KMS-11 (cell line): ENCODE data around the gene PHLDB1.

ENCODE experiments used
- H2AFZ ChIP-seq: fragments of 200-600 bp; sonication (generic); 2 replicates; pipeline ENCODE4 v1.6.1; 2016; ENCODE audit warnings: antibody characterized with exemption, mixed run types, low read depth
- H3K27ac ChIP-seq: fragments of 200-600 bp; sonication (generic); 2 replicates; pipeline ENCODE4 v1.6.1; 2016; ENCODE audit warnings: mild to moderate bottlenecking, mixed run types
- H3K27me3 ChIP-seq: fragments of 200-600 bp; sonication (generic); 2 replicates; pipeline ENCODE4 v1.6.1; 2017; ENCODE audit warnings: mild to moderate bottlenecking, low read depth, mixed run types, moderate library complexity; ENCODE audit not compliant: insufficient read depth
- H3K36me3 ChIP-seq: fragments of 200-600 bp; sonication (generic); 2 replicates; pipeline ENCODE4 v1.6.1; 2017; ENCODE audit warnings: mild to moderate bottlenecking, mixed run types; ENCODE audit not compliant: insufficient read depth
- H3K4me1 ChIP-seq: fragments of 200-600 bp; sonication (generic); 2 replicates; pipeline ENCODE4 v1.6.1; 2016; ENCODE audit warnings: mild to moderate bottlenecking, low read depth, mixed run types; ENCODE audit not compliant: poor library complexity, severe bottlenecking
- H3K4me2 ChIP-seq: fragments of 200-600 bp; sonication (generic); 2 replicates; pipeline ENCODE4 v1.7.0; 2016; ENCODE audit warnings: mild to moderate bottlenecking, mixed run types
- H3K4me3 ChIP-seq: fragments of 200-600 bp; sonication (generic); IDR thresholded peaks from 2 replicates; pipeline ENCODE4 v1.6.1; 2017; ENCODE audit warnings: low read depth, low read length, mixed read lengths; ENCODE audit not compliant: insufficient read depth
- H3K79me2 ChIP-seq: fragments of 200-600 bp; sonication (generic); 2 replicates; pipeline ENCODE4 v1.6.1; 2016; ENCODE audit warnings: low read depth, mixed run types; ENCODE audit not compliant: insufficient read depth
- H3K9ac ChIP-seq: fragments of 200-600 bp; sonication (generic); 2 replicates; pipeline ENCODE4 v1.6.1; 2016; ENCODE audit warnings: mild to moderate bottlenecking, mixed run types
- H4K20me1 ChIP-seq: fragments of 200-600 bp; sonication (generic); 2 replicates; pipeline ENCODE4 v1.6.1; 2016; ENCODE audit warnings: mild to moderate bottlenecking, mixed run types; ENCODE audit not compliant: insufficient read depth
- TF ChIP-seq, protein P1 (sequence below): fragments of 200-600 bp; sonication (generic); conservative IDR thresholded peaks from 2 replicates; pipeline ENCODE4 v1.6.1; 2017; ENCODE audit warnings: low read depth, mild to moderate bottlenecking, antibody characterized with exemption, low read length, moderate library complexity, mixed read lengths

Gene PHLDB1

GRCh38 chr11:118635237-118635591 lies 27.8 kb downstream of the PHLDB1 start:
- H3K4me2 ChIP-seq: no peak overlapping the region
- TF ChIP-seq, protein P1, sequence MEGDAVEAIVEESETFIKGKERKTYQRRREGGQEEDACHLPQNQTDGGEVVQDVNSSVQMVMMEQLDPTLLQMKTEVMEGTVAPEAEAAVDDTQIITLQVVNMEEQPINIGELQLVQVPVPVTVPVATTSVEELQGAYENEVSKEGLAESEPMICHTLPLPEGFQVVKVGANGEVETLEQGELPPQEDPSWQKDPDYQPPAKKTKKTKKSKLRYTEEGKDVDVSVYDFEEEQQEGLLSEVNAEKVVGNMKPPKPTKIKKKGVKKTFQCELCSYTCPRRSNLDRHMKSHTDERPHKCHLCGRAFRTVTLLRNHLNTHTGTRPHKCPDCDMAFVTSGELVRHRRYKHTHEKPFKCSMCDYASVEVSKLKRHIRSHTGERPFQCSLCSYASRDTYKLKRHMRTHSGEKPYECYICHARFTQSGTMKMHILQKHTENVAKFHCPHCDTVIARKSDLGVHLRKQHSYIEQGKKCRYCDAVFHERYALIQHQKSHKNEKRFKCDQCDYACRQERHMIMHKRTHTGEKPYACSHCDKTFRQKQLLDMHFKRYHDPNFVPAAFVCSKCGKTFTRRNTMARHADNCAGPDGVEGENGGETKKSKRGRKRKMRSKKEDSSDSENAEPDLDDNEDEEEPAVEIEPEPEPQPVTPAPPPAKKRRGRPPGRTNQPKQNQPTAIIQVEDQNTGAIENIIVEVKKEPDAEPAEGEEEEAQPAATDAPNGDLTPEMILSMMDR: no peak
- H3K27me3 ChIP-seq: no peaks in the 10 kb centered on the region
- no peaks in the 10 kb centered on the region for H4K20me1 ChIP-seq
- H3K36me3 ChIP-seq: no peaks in the 10 kb centered on the region
- no peak overlapping the region for H3K27ac ChIP-seq
- no peak overlapping the region for H2AFZ ChIP-seq
- H3K9ac ChIP-seq: no peak overlapping the region
- no peak overlapping the region for H3K4me3 ChIP-seq
- no peaks in the 10 kb centered on the region for H3K79me2 ChIP-seq
- no peaks in the 10 kb centered on the region for H3K4me1 ChIP-seq

- TF ChIP-seq, protein P1: no peak
- H3K4me1 ChIP-seq: no peaks in the 10 kb centered on the region
- H3K27me3 ChIP-seq: no peaks in the 10 kb centered on the region
- no peaks in the 10 kb centered on the region for H3K79me2 ChIP-seq
- H3K4me2 ChIP-seq: no peak overlapping the region
- no peaks in the 10 kb centered on the region for H4K20me1 ChIP-seq
- H3K9ac ChIP-seq: no peak overlapping the region
- no peaks in the 10 kb centered on the region for H3K36me3 ChIP-seq
- no peak overlapping the region for H3K27ac ChIP-seq
- no peak overlapping the region for H2AFZ ChIP-seq
- H3K4me3 ChIP-seq: no peak overlapping the region
These were observed 28.2 kb downstream of the PHLDB1 start for GRCh38 chr11:118635642-118636041.

DNA sequence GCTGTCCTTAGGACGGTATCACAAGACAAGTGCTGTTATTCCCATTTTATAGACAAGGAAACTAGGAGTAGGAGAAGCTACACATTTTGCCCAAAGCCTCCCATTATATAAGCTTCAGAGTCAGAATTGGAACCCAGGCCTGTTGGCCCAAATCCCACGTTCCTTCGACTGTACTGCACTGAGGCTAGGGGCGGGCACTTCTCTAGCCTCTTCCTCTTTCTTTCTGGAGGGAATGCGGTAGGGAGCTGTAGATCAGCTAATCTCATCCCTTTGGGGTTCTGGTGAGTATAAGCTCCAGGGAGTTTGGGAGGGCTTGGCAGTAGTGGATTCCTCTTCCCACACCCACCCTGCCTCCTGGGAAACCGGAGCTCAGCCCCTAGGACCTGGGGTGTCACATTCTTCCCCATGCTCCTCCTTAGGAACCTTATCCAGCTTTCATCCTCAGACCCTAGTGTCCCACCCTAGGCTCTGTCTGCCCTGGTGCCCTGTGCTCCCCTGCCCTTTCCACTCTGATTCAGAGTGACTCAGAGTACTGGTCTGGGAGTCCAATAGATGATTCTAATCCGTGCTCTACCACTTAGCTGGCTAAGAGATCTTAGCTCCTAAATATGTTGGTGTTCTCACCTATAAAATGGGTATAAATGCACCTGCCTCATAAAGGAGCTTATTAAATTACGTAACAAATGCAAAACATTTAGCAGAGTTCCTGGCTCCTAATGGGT lies 29.3 kb downstream of the PHLDB1 start:
- Histone ChIP-seq H3K27me3 (no peaks in the 10 kb centered on the region), H3K79me2 (no peaks in the 10 kb centered on the region), H3K27ac (no peak overlapping the region), H3K9ac (no peak overlapping the region), H3K4me1 (peaks cover 7% of the 10 kb centered on the region), H3K4me2 (no peak overlapping the region), H3K4me3 (no peak overlapping the region), H3K36me3 (no peaks in the 10 kb centered on the region), H4K20me1 (no peaks in the 10 kb centered on the region), H2AFZ (no peak overlapping the region)
- TF ChIP-seq, protein P1: no peak

- no peak overlapping the region for H3K27ac ChIP-seq
- TF ChIP-seq, protein P1: no peak
- H3K4me1 ChIP-seq: peaks cover 23% of the 10 kb centered on the region
- H3K9ac ChIP-seq: no peak overlapping the region
- H3K27me3 ChIP-seq: no peaks in the 10 kb centered on the region
- H3K79me2 ChIP-seq: no peaks in the 10 kb centered on the region
- no peak overlapping the region for H3K4me2 ChIP-seq
- H2AFZ ChIP-seq: no peak overlapping the region
- H3K4me3 ChIP-seq: no peak overlapping the region
- H4K20me1 ChIP-seq: no peaks in the 10 kb centered on the region
- no peaks in the 10 kb centered on the region for H3K36me3 ChIP-seq
These were observed 31.3 kb downstream of the PHLDB1 start for GRCh38 chr11:118638726-118639125.
